Cardiac fibroblast (primary cell): ENCODE results near the gene IQCK.

Experiments
- DNase-seq, 2 donors: peaks; one replicate each; pipeline versions ENCODE4 v3.0.0 to v3.0.0-alpha.2; 2010; ENCODE audit warnings: low read depth in 2 of 2
- H3K4me3 ChIP-seq, 2 donors: replicated peaks in 1 of 2; 1 replicate in 1 of 2; 2 replicates in 1 of 2; pipeline ENCODE4 v1.5.1; 2011; ENCODE audit warnings: low read depth in 2 of 2, low read length in 2 of 2, mild to moderate bottlenecking in 2 of 2, moderate library complexity in 1 of 2
- CTCF ChIP-seq: IDR thresholded peaks from one replicate; pipeline ENCODE4 v1.5.1; 2011; ENCODE audit warnings: low read depth, mild to moderate bottlenecking, low read length, inconsistent platforms

IQCK gene

GRCh38 chr16:19854543-19854876 is 136.4 kb downstream of the IQCK start:
- DNase-seq: no peak
- TF ChIP-seq CTCF: no peak
- H3K4me3 ChIP-seq: no peak overlapping the region

- no peak for DNase-seq
- TF ChIP-seq CTCF: no peak
- no peak overlapping the region for H3K4me3 ChIP-seq
Measured at GRCh38 chr16:19856120-19856519, 138.0 kb downstream of the IQCK start.

GRCh38 chr16:19857593-19858339 is 139.7 kb downstream of the IQCK start:
- DNase-seq: no peak
- no peak overlapping the region for H3K4me3 ChIP-seq
- TF ChIP-seq CTCF: no peak

- H3K4me3 ChIP-seq: no peak overlapping the region
- peak; percentile 15 to 61 for DNase-seq
- TF ChIP-seq CTCF: no peak
Measured at GRCh38 chr16:19858340-19859018, 140.4 kb downstream of the IQCK start.

GRCh38 chr16:19859166-19859565 is 141.1 kb downstream of the IQCK start:
- no peak overlapping the region for H3K4me3 ChIP-seq
- no peak for TF ChIP-seq CTCF
- DNase-seq: no peak

GRCh38 chr16:19859603-19860002 is 141.5 kb downstream of the IQCK start:
- no peak for DNase-seq
- TF ChIP-seq CTCF: no peak
- H3K4me3 ChIP-seq: no peak overlapping the region
